Effector memory CD4-positive, alpha-beta T cell (primary cell): ENCODE data around the gene UCK1.

ENCODE experiments used
- DNase-seq, 3 donors: peaks; one replicate each; pipeline ENCODE4 v3.0.0-alpha.2; 2020
- H3K27ac ChIP-seq: 2 replicates; pipeline ENCODE4 v1.7.0; 2013; ENCODE audit warnings: mild to moderate bottlenecking, low read length, moderate library complexity; ENCODE audit not compliant: insufficient read depth, poor library complexity, severe bottlenecking
- H3K27me3 ChIP-seq: replicated peaks from 2 replicates; pipeline ENCODE4 v1.7.0; 2013; ENCODE audit warnings: mild to moderate bottlenecking, low read length; ENCODE audit not compliant: insufficient read depth, control insufficient read depth, poor library complexity, severe bottlenecking
- H3K36me3 ChIP-seq: 2 replicates; pipeline ENCODE4 v1.7.0; 2013; ENCODE audit warnings: mild to moderate bottlenecking, low read length, moderate library complexity; ENCODE audit not compliant: control insufficient read depth, insufficient read depth
- H3K4me1 ChIP-seq: 2 replicates; pipeline ENCODE4 v1.7.0; 2013; ENCODE audit warnings: low read length, mild to moderate bottlenecking; ENCODE audit not compliant: control insufficient read depth, insufficient read depth, poor library complexity, severe bottlenecking
- H3K4me3 ChIP-seq: 2 replicates; pipeline ENCODE4 v1.7.0; 2013; ENCODE audit warnings: low read length, low read depth, mild to moderate bottlenecking; ENCODE audit not compliant: insufficient read depth, poor library complexity, severe bottlenecking
- H3K9me3 ChIP-seq: 2 replicates; pipeline ENCODE4 v1.7.0; 2013; ENCODE audit warnings: mild to moderate bottlenecking, low read length, moderate library complexity; ENCODE audit not compliant: control insufficient read depth

Gene UCK1

DNA sequence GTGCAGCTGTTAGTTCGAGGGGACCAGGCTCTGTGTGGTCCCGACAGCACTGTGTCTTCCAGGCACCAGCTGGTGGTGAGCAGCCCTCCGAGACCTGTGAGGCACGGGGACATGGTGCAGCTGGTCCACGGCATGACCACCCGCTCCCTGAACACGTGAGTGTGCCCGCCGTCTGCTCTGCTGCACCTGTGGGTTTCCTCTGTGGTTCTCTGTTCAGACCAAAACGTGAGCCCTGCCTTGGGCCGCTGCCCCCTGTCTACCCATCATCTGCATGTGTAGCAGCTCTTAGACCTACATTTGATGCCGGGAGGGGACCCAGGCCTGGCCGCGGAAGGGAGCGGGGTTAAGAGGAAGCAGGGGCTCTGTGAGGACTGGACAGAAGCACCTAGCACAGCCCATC lies 17.9 kb downstream of the UCK1 start:
- H3K27me3 ChIP-seq = no peaks in the 10 kb centered on the region
- peaks cover 70% of the 10 kb centered on the region for H3K36me3 ChIP-seq
- H3K4me1 ChIP-seq = no peaks in the 10 kb centered on the region
- H3K9me3 ChIP-seq = no peaks in the 10 kb centered on the region
- H3K4me3 ChIP-seq = no peak overlapping the region
- no peak overlapping the region for H3K27ac ChIP-seq
- no peak for DNase-seq

DNA sequence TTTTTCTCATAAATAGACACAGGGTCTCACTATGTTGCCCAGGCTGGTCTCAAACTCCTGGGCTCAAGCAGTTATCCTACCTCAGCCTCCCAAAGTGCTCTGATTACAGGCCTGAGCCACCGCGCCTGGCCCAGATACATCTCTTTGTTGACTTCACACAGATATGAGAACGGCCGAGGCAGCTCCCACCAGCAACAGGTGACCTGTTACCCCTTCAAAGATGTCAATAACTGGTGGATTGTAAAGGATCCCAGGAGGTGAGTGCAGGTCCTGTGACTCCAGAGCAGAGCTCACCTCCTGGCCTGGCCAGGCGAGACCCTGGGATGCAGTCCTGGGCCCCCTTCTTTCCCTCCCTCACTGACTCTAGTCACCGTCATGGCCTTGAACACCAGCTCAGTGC lies 19.2 kb downstream of the UCK1 start:
- no peak for DNase-seq
- Histone ChIP-seq H3K27me3 (no peaks in the 10 kb centered on the region), H3K27ac (no peak overlapping the region), H3K36me3 (peaks cover 72% of the 10 kb centered on the region), H3K4me3 (no peak overlapping the region), H3K4me1 (no peaks in the 10 kb centered on the region), H3K9me3 (no peaks in the 10 kb centered on the region)

DNA sequence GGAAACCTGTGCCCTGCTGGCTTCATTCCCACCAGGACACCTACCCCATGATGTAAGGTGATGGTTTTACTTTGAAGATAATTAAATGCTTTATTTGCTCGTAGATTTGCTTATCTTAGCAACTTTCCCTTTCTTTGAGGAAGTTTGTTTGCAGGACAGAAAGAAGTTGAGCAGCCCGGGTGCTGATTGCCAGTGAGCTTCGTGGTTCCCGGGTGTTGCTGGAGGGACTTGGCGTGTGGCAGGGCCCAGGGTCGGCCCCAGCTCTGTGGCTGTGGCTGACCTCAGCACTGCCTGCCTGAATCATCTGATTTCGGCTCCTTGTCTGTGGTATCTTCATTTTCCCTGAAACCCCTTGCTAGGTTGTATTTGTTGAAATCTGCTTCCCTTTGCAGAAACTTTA lies 19.6 kb downstream of the UCK1 start:
- Histone ChIP-seq H3K4me3 (no peak overlapping the region), H3K9me3 (no peaks in the 10 kb centered on the region), H3K27me3 (no peaks in the 10 kb centered on the region), H3K4me1 (no peaks in the 10 kb centered on the region), H3K36me3 (peaks cover 67% of the 10 kb centered on the region), H3K27ac (no peak overlapping the region)
- no peak for DNase-seq

DNA sequence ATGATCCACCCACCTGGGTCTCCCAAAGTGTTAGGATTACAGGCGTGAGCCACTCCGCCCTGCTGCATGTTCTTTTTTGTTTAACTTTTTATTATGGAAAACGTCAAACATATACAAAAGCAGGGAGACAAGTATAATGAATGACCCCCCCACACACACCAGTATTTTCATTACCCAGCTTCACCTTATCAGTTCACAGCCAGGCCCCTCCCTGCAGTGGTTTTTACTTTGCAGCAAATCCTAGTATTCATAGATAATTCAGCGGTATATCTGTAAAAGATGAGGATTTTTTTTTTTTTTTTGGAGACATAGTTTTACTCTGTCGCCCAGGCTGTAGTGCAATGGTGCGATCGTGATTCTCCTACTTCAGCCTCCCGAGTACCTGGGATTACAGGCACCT lies 26.1 kb downstream of the UCK1 start:
- Histone ChIP-seq H3K27me3 (no peaks in the 10 kb centered on the region), H3K4me1 (peaks cover 36% of the 10 kb centered on the region), H3K9me3 (no peaks in the 10 kb centered on the region), H3K4me3 (no peak overlapping the region), H3K27ac (no peak overlapping the region), H3K36me3 (peaks cover 17% of the 10 kb centered on the region)
- DNase-seq = no peak

DNA sequence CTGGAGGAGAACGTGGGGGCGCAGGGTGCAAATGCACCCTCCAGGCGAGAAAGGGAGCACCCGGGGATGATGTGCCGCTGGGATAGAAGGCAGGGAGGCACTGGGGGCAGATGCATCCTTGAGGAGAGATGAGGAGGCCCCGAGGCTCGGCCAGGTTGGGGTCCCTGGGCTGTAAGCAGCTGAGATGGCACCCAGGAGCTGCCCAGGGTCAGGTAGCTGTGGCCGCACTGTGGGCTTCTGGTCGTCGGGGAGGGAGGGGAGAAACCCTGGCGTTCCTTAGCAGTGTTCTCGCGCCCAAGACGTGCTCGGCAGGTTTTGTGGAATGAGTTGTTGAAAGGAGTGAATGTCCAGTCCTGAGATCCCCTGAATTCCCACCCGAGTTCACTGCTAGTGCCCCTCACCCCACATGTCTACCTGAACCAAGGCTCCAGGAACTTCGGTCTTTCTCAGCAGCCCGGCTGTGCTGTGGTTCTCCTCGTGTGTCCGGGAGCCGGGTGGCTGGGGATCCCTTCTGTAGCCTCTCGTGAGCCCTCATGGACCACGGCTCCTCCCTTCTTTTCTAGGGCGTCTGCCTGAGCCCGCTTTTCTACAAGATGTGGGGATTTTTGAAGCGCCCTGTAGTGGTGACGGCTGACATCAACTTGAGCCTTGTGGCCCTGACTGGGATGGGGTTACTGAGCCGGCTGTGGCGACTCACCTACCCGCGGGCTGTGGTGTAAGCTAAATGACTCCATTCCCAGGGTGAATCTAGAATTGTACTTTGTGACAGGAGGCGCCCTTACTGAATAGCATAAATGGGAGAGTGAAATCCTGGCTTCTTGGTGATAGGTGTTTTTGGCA lies 27.2 kb downstream of the UCK1 start:
- H3K4me1 ChIP-seq = peaks cover 48% of the 10 kb centered on the region
- no peaks in the 10 kb centered on the region for H3K27me3 ChIP-seq
- peaks cover 8% of the 10 kb centered on the region for H3K36me3 ChIP-seq
- peak; percentile 31 to 59 (median 50) for DNase-seq
- H3K9me3 ChIP-seq = no peaks in the 10 kb centered on the region
- peak overlapping the region; percentile 81 for H3K27ac ChIP-seq
- peak overlapping the region; percentile 98 for H3K4me3 ChIP-seq

DNA sequence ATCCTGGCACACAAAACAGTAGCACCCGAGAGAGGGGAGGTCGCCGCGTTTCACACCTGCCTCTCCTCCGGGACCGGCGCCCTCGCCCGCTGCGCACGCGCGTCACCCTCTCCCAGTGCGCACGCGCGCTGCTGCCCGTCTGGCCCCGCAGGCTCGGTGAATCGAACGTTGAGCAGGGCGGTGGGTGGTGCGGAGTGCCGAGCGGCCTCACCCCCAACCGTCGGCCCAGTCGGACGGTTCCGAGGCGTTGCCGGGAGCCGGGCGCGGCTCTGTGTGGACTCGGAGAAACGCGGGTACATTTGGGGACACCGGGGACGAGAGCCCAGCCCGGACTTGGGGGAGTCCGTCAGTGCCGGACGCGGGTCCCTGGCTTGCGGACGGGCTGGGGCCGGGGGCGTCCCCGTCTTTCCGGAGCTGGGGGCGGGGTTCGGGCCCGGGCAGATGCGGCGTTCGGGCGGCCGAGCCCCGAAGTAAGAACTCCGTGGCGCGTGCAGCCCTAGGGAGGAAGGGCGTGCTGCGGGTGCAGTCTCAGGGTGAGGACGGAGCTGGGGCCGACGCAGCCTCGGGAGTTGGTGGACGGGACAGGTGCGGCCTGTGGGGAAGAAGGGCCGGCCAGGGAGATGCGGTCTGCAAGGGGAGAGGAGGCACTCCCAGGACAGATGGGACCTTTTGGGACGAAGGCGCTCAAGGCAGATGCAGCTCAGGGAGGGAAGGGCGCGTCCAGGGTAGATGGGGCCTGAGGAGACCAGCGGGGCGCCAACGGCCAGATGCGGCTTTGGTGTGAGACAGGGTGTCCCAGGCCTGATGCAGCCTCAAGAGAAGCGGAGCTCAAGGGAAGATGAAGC lies 28.1 kb downstream of the UCK1 start, which contains the start of gene POMT1:
Gene POMT1, plus strand, starts transcription at position 138 of the 845 bp plus-strand sequence. CDS start 1,301 bp downstream, outside the sequence.
- Histone ChIP-seq H3K9me3 (no peaks in the 10 kb centered on the region), H3K4me3 (peak within 1 kb of the TSS; percentile 98), H3K27me3 (no peaks in the 10 kb centered on the region), H3K36me3 (peaks cover 9% of the 10 kb centered on the region), H3K4me1 (peaks cover 48% of the 10 kb centered on the region), H3K27ac (peak within 1 kb of the TSS; percentile 81)
- peak; percentile 81 to 83 (median 82) for DNase-seq

DNA sequence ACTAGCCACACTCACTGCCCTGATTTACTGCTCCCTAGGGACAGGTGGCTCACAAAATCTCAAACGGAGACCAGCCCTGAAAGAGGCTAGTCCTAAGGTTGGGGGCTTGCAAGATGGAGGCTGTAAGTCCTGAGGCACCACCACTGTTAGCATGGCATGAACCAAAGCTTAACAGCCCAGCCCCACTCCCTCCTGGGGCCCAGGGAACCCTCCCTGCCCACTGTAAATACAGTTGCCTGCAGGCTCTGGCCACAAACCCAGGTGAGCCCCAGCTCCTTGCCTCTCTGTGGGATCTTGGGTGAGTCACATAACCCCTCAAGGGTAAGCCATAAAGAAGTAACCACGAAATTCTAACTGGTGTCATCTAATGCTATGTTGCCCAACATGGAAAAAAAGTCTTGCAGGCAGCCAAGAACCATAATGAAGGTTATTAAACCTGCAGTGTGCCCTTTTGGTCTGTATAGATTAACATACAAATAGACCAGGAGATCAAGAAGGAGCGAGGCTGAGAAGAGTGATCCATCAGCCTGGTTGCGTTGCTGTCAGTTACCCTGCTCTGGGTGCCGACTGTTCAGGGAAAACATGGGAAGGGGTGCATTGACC lies 30.0 kb downstream of the UCK1 start:
- H3K27me3 ChIP-seq = no peaks in the 10 kb centered on the region
- peaks cover 48% of the 10 kb centered on the region for H3K4me1 ChIP-seq
- peak overlapping the region; percentile 81 for H3K27ac ChIP-seq
- DNase-seq = peak; percentile 15 to 46 (median 38)
- H3K9me3 ChIP-seq = no peaks in the 10 kb centered on the region
- peaks cover 19% of the 10 kb centered on the region for H3K36me3 ChIP-seq
- no peak overlapping the region for H3K4me3 ChIP-seq

DNA sequence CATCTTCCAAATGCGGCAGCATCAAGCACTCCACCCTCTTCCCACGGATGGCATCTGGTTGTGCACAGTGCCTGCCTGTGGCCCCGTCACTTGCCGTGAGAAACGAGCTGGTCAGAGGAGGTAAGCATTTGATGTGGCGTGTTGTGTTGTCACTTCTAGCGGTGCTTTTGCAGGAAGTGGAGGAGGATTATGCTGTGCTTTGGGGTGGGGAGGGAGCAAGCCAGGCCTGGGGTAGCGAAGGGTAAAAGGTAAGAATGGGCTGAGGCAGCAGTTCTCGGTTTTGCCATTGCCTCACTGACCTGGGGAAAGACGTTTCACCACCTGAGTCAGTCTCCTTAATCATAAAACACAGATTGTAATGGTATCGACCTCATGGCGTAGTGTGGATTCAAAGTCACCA lies 30.7 kb downstream of the UCK1 start:
- Histone ChIP-seq H3K4me3 (no peak overlapping the region), H3K9me3 (no peaks in the 10 kb centered on the region), H3K36me3 (peaks cover 26% of the 10 kb centered on the region), H3K4me1 (peaks cover 48% of the 10 kb centered on the region), H3K27ac (peak overlapping the region; percentile 81), H3K27me3 (no peaks in the 10 kb centered on the region)
- DNase-seq = peak; percentile 59 to 72 (median 64)

DNA sequence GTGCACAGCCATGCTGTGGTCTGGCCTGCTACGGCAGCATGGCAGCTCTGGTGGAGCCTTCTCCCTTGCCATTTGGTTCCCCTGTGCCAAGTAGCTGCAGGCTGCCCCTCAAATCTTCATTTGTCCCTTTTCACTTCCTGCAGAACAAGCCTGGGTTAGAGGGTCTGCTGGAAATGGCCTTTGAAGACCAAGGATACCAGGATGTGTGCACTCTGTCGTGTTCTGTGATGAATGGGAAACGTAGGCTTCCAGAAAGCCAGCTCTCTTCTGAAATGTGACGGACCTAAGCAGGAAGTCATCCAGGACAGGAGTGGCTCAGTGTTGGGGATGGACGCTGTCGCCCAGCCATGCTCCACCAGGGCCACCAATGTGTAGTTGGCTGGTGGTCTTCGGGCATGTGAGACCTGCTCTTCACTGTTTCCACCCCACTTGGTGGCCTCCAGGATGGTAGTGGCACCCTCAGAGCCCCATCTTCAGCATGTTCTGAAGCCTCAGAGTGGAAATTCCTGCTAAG lies 31.8 kb downstream of the UCK1 start:
- Histone ChIP-seq H3K36me3 (peaks cover 36% of the 10 kb centered on the region), H3K4me3 (no peak overlapping the region), H3K27me3 (no peaks in the 10 kb centered on the region), H3K9me3 (no peaks in the 10 kb centered on the region), H3K4me1 (peaks cover 45% of the 10 kb centered on the region), H3K27ac (peak overlapping the region; percentile 81)
- no peak for DNase-seq
